HG03135 (cell line): Measurements from ENCODE around the gene FOXO1.

Source experiments
- ATAC-seq: cut with Tn5 transposase; IDR thresholded peaks from one replicate; pipeline ENCODE4 v1.9.1; 2021; ENCODE audit warnings: mild to moderate bottlenecking, moderate library complexity; ENCODE audit not compliant: unreplicated experiment

The FOXO1 gene

DNA sequence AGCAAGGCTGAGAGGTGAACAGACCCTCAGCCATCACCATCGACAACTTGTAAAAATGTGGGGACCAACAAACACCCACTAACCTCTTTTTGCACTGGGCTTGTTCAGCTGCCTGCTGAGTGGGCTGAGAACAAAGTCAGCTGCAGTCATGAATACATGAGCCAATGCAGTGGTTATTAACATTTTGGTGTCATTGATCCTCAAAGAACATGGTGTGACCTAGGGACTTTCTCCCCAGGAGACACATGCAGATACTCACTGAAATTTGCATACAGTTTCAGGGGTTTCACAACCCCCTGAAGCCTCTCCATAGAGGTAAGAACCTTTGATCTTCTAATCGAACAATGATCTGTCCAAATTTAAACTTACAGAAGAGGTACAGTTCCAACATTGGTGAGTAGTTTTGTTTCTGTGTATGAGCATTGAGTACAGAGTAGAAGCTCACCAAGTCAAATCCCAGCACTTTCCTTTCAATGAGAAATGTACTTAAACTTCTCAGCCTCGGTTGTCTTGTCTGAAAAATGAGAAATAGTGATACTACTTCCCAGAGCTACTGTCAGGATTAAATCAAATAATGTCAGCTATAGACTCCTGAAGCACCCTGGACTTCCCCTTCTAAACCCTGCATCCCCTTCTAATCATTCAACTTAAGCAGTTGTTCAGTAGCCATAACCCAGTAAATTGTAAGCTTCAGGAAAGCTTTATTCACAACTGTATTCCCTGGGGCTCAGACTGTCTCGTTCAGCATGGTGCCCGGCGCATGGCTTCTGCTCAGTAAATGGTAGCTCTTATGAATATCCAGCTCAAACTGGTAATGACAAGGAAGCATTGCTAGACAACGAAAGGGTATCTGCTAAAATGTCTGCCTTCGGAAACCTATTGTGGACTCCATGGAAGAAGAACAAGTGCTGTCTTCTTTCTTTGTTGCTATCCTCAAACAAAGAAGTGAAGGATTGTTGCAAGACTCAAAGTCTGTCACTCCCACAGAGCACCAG lies 148.7 kb downstream of the FOXO1 start:
- ATAC-seq: peak; percentile 81

DNA sequence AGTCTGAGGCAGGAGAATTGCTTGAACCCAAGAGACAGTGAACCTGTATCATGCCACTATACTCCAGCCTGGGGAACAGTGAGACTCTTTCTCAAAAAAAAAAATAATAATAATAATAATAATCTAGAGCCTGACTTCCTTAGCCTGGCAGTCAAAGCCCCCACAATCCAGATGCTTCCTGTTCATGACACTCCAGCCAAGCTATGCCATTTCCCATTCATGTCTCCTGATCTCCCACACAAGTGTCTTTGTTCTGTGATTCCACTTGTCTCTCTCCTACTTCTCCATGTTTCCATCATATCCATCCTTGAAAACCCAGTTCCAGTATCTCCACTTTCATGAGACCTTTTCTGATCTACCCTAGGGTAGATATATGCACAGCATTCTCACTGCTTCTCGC lies 150.7 kb downstream of the FOXO1 start:
- no peak for ATAC-seq

DNA sequence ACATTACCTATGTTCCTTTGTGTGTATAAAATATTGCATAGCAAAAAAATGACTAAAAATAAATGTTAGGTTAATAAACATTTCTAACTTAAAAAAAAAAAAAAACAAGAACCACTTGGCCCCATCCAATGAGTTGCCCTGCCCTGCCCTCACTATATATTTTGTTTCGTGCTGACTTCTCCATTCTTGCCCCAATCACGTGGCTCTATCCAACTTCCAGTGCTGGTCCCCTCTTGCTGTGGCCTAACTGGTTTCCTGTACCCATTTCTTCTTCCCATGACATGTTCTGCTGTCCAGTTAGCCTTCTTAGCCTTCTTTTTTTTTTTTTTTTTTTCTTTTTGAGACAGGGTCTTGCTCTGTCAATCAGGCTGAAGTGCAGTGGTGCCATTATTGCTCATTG lies 151.6 kb downstream of the FOXO1 start:
- no peak for ATAC-seq

GRCh38 chr13:40509876-40510275 lies 156.6 kb downstream of the FOXO1 start:
- ATAC-seq: no peak

GRCh38 chr13:40508767-40509342 lies 157.6 kb downstream of the FOXO1 start:
- no peak for ATAC-seq

DNA sequence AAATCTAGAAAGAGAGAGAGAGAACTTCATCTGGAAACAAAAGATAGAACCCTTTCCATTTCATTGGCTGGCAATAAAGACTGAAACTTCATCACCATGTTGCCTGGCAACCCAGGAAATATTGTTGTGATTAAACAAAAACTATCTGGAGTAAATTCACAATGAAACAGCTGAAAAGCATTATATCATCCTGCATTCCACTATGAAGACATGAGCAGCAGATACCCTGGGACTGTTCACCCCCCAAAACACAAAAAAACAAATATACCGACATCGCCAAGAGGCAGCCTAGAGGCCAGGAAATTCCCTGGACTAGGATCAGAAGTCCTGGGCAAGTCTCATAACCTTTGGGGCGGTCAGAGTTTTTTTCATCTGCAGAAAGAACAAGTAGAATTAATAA lies 158.3 kb downstream of the FOXO1 start:
- no peak for ATAC-seq

DNA sequence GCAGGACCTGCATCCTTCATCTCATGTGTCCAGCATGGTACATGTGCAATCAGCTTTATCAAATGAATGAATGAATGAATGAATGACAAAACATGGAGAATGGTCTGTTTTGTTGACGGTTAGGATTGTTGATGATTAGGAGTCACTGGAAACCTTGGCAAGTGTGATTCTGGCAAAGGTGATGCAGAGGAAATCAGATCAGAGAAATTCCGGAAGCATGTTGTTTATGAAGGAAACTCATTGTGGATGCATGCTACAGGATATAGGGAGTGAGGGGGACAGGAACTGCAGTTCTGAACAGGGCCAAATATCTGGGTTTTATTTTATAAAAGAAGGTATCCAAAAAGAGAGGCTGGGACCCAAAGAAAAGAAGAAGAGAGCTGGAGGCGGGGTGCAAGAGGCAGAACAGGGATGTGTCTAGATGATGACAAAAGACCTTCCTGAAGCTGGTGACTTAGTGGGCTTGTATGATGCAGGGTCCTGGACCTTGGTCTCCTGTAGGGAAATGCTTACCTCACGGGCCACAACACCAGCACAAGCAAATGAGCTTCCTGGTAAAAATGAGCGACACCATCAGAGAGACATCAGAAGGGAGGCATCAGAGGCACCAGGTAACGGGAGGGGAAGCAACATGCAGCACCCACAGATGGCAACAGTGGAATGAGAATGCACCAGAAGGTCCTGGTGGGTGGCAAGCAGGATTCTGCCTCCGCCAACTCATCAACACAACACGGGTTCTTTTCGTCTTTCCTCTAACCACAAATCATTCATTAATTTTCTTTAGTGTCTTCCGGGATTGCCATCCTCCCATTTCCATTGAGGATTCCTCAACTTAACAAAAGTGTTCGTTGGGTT lies 159.6 kb downstream of the FOXO1 start:
- ATAC-seq: no peak
